Activated CD8-positive, alpha-beta memory T cell treated with anti-CD3 and anti-CD28 coated beads, Interleukin-2, amount 10 ng/mL, durations not matched to agents 7 days and 5 days (primary cell): Measurements from ENCODE around the gene TSPAN18. TPM values are rescaled to one million over a fixed set of nuclear protein-coding genes. Genes with fewer than 3 reads are reported as not detected.

Experiments
- ATAC-seq: fragments of 150-1000 bp; cut with Tn5 transposase; one replicate; pipeline ENCODE4 v1.10.0; 2021; ENCODE audit warnings: moderate library complexity
- CTCF ChIA-PET: fragments of 350-600 bp; sonication (Branson Sonifier 250); formaldehyde crosslinking; loops from one replicate; lab custom pipeline; 2021; ENCODE audit warnings: antibody characterized with exemption; lab: Charles Lee
- DNase-seq: peaks from one replicate; pipeline ENCODE4 v3.0.0-alpha.2; 2020
- H3K27ac Mint-ChIP-seq: one replicate; pipeline ENCODE4 v1.8.0; 2021; ENCODE audit warnings: mild to moderate bottlenecking, mixed read lengths
- H3K27me3 Mint-ChIP-seq: one replicate; pipeline ENCODE4 v1.8.0; 2021; ENCODE audit warnings: mixed read lengths
- H3K36me3 Mint-ChIP-seq: one replicate; pipeline ENCODE4 v1.8.0; 2021; ENCODE audit warnings: mild to moderate bottlenecking, mixed read lengths
- H3K4me1 Mint-ChIP-seq: one replicate; pipeline ENCODE4 v1.8.0; 2021; ENCODE audit warnings: mixed read lengths
- H3K4me3 Mint-ChIP-seq: one replicate; pipeline ENCODE4 v1.8.0; 2021; ENCODE audit warnings: mild to moderate bottlenecking, moderate library complexity, mixed read lengths
- H3K9me3 Mint-ChIP-seq: one replicate; pipeline ENCODE4 v1.8.0; 2022; ENCODE audit warnings: low read depth, mixed read lengths
- total RNA-seq, 2 experiments: library from RNA; stranded (reverse); gene quantifications; one replicate each; pipeline ENCODE4 v1.2.3, GENCODE V29; 2021

The TSPAN18 gene
- total RNA-seq, 2 experiments from 2014 or later = 3.8 to 6.1 TPM

GRCh38 chr11:44812971-44813370, 86.2 kb downstream of the TSPAN18 start:
- ATAC-seq (no peak), DNase-seq (no peak)
- Mint-ChIP-seq H3K4me3 (no peak overlapping the region), H3K27me3 (peaks cover 7% of the 10 kb centered on the region), H3K36me3 (no peaks in the 10 kb centered on the region), H3K9me3 (no peaks in the 10 kb centered on the region), H3K4me1 (peaks cover 7% of the 10 kb centered on the region), H3K27ac (no peak overlapping the region)
- CTCF ChIA-PET = no interaction called here

GRCh38 chr11:44813401-44813800, 86.6 kb downstream of the TSPAN18 start:
- Mint-ChIP-seq H3K27me3 (peaks cover 7% of the 10 kb centered on the region), H3K4me3 (no peak overlapping the region), H3K27ac (no peak overlapping the region), H3K9me3 (no peaks in the 10 kb centered on the region), H3K4me1 (peaks cover 7% of the 10 kb centered on the region), H3K36me3 (no peaks in the 10 kb centered on the region)
- ATAC-seq (no peak), DNase-seq (no peak)
- CTCF ChIA-PET = no interaction called here

- no peak for ATAC-seq
- H3K36me3 Mint-ChIP-seq = no peaks in the 10 kb centered on the region
- no peak for DNase-seq
- H3K27me3 Mint-ChIP-seq = peaks cover 6% of the 10 kb centered on the region
- H3K9me3 Mint-ChIP-seq = no peaks in the 10 kb centered on the region
- H3K27ac Mint-ChIP-seq = no peak overlapping the region
- H3K4me1 Mint-ChIP-seq = peaks cover 7% of the 10 kb centered on the region
- CTCF ChIA-PET = interaction anchor here (1.5 kb wide), 1 partner anchor 96 kb away, joined by 3 read pairs; no protein-coding TSS in a partner anchor
- H3K4me3 Mint-ChIP-seq = no peak overlapping the region
Observed at GRCh38 chr11:44814881-44815592, 88.3 kb downstream of the TSPAN18 start.

GRCh38 chr11:44815917-44816456, 89.2 kb downstream of the TSPAN18 start:
- Mint-ChIP-seq H3K4me1 (peaks cover 7% of the 10 kb centered on the region), H3K9me3 (no peaks in the 10 kb centered on the region), H3K27me3 (peaks cover 2% of the 10 kb centered on the region), H3K4me3 (no peak overlapping the region), H3K36me3 (no peaks in the 10 kb centered on the region), H3K27ac (no peak overlapping the region)
- no peak for ATAC-seq
- DNase-seq = no peak
- CTCF ChIA-PET = interaction anchor here (1.5 to 1.6 kb wide), 2 partner anchors 42 to 95 kb away, joined by 3 to 4 read pairs; no protein-coding TSS in a partner anchor

GRCh38 chr11:44816761-44817160, 90.0 kb downstream of the TSPAN18 start:
- Mint-ChIP-seq H3K27ac (no peak overlapping the region), H3K4me1 (peaks cover 5% of the 10 kb centered on the region), H3K36me3 (no peaks in the 10 kb centered on the region), H3K9me3 (no peaks in the 10 kb centered on the region), H3K4me3 (no peak overlapping the region), H3K27me3 (no peaks in the 10 kb centered on the region)
- no peak for DNase-seq
- ATAC-seq = no peak
- CTCF ChIA-PET = interaction anchor here (1.6 kb wide), 1 partner anchor 43 kb away, joined by 4 read pairs; no protein-coding TSS in a partner anchor

- Mint-ChIP-seq H3K27ac (no peak overlapping the region), H3K4me1 (no peaks in the 10 kb centered on the region), H3K27me3 (no peaks in the 10 kb centered on the region), H3K36me3 (no peaks in the 10 kb centered on the region), H3K4me3 (no peak overlapping the region), H3K9me3 (no peaks in the 10 kb centered on the region)
- no peak for ATAC-seq
- CTCF ChIA-PET = interaction anchor here (1.6 kb wide), 1 partner anchor 43 kb away, joined by 4 read pairs; no protein-coding TSS in a partner anchor
- DNase-seq = no peak
Observed at GRCh38 chr11:44817207-44817949, 90.6 kb downstream of the TSPAN18 start.

- CTCF ChIA-PET = no interaction called here
- H3K27me3 Mint-ChIP-seq = no peaks in the 10 kb centered on the region
- no peaks in the 10 kb centered on the region for H3K9me3 Mint-ChIP-seq
- DNase-seq (no peak), ATAC-seq (no peak)
- H3K36me3 Mint-ChIP-seq = no peaks in the 10 kb centered on the region
- H3K4me1 Mint-ChIP-seq = no peaks in the 10 kb centered on the region
- no peak overlapping the region for H3K4me3 Mint-ChIP-seq
- H3K27ac Mint-ChIP-seq = no peak overlapping the region
Observed at GRCh38 chr11:44818110-44818509, 91.3 kb downstream of the TSPAN18 start.

- no peaks in the 10 kb centered on the region for H3K27me3 Mint-ChIP-seq
- H3K4me1 Mint-ChIP-seq = no peaks in the 10 kb centered on the region
- H3K9me3 Mint-ChIP-seq = no peaks in the 10 kb centered on the region
- no peak overlapping the region for H3K4me3 Mint-ChIP-seq
- no peak for DNase-seq
- H3K27ac Mint-ChIP-seq = no peak overlapping the region
- no peak for ATAC-seq
- no peaks in the 10 kb centered on the region for H3K36me3 Mint-ChIP-seq
- CTCF ChIA-PET = no interaction called here
Observed at GRCh38 chr11:44819346-44819745, 92.6 kb downstream of the TSPAN18 start.

GRCh38 chr11:44822369-44822768, 95.6 kb downstream of the TSPAN18 start:
- Mint-ChIP-seq H3K27me3 (no peaks in the 10 kb centered on the region), H3K36me3 (no peaks in the 10 kb centered on the region), H3K4me3 (no peak overlapping the region), H3K9me3 (no peaks in the 10 kb centered on the region), H3K4me1 (no peaks in the 10 kb centered on the region), H3K27ac (no peak overlapping the region)
- ATAC-seq (no peak), DNase-seq (no peak)
- CTCF ChIA-PET = interaction anchor here (1.6 kb wide), 1 partner anchor 71 kb away, joined by 4 read pairs; no protein-coding TSS in a partner anchor

GRCh38 chr11:44823006-44823405, 96.2 kb downstream of the TSPAN18 start:
- Mint-ChIP-seq H3K4me1 (no peaks in the 10 kb centered on the region), H3K27me3 (no peaks in the 10 kb centered on the region), H3K4me3 (no peak overlapping the region), H3K36me3 (no peaks in the 10 kb centered on the region), H3K9me3 (no peaks in the 10 kb centered on the region), H3K27ac (no peak overlapping the region)
- DNase-seq (no peak), ATAC-seq (no peak)
- CTCF ChIA-PET = interaction anchor here (0.9 to 1.6 kb wide), 3 partner anchors 42 to 70 kb away, joined by 3 to 4 read pairs (median 3); no protein-coding TSS in a partner anchor

GRCh38 chr11:44823868-44824267, 97.1 kb downstream of the TSPAN18 start:
- ATAC-seq = no peak
- Mint-ChIP-seq H3K9me3 (no peaks in the 10 kb centered on the region), H3K4me3 (no peak overlapping the region), H3K27ac (no peak overlapping the region), H3K4me1 (no peaks in the 10 kb centered on the region), H3K36me3 (no peaks in the 10 kb centered on the region), H3K27me3 (peaks cover 2% of the 10 kb centered on the region)
- no peak for DNase-seq
- CTCF ChIA-PET = interaction anchor here (0.9 to 1.6 kb wide), 3 partner anchors 41 to 69 kb away, joined by 3 to 4 read pairs (median 3); no protein-coding TSS in a partner anchor

GRCh38 chr11:44824300-44824704, 97.5 kb downstream of the TSPAN18 start:
- no peaks in the 10 kb centered on the region for H3K4me1 Mint-ChIP-seq
- H3K27me3 Mint-ChIP-seq = peaks cover 2% of the 10 kb centered on the region
- no peak for ATAC-seq
- CTCF ChIA-PET = interaction anchor here (1.0 kb wide), 1 partner anchor 278 kb away, joined by 3 read pairs; no protein-coding TSS in a partner anchor
- H3K36me3 Mint-ChIP-seq = no peaks in the 10 kb centered on the region
- no peak overlapping the region for H3K27ac Mint-ChIP-seq
- H3K9me3 Mint-ChIP-seq = no peaks in the 10 kb centered on the region
- no peak for DNase-seq
- no peak overlapping the region for H3K4me3 Mint-ChIP-seq

GRCh38 chr11:44825058-44825785, 98.5 kb downstream of the TSPAN18 start:
- Mint-ChIP-seq H3K36me3 (no peaks in the 10 kb centered on the region), H3K4me1 (no peaks in the 10 kb centered on the region), H3K4me3 (no peak overlapping the region), H3K27me3 (peaks cover 7% of the 10 kb centered on the region), H3K27ac (no peak overlapping the region), H3K9me3 (no peaks in the 10 kb centered on the region)
- DNase-seq = no peak
- no peak for ATAC-seq
- CTCF ChIA-PET = interaction anchor here (0.6 to 1.0 kb wide), 2 partner anchors 278 to 612 kb away, joined by 3 read pairs; no protein-coding TSS in a partner anchor
